Colonic mucosa (tissue), 4 donors: ENCODE measurements around the gene PLEKHG7. TPM values are rescaled to one million over a fixed set of nuclear protein-coding genes. Genes with fewer than 3 reads are reported as not detected.

ENCODE experiments used
- DNase-seq: peaks from one replicate; pipeline ENCODE4 v3.0.0-alpha.2; 2020
- H3K27ac ChIP-seq: fragments of 200-600 bp; one replicate; pipeline ENCODE4 v1.8.0; 2021
- H3K27me3 ChIP-seq: fragments of 200-600 bp; one replicate; pipeline ENCODE4 v1.8.0; 2021
- H3K36me3 ChIP-seq: fragments of 200-600 bp; one replicate; pipeline ENCODE4 v1.8.0; 2021
- H3K4me1 ChIP-seq: fragments of 200-600 bp; one replicate; pipeline ENCODE4 v1.8.0; 2021; ENCODE audit warnings: mild to moderate bottlenecking
- H3K4me3 ChIP-seq: fragments of 200-600 bp; one replicate; pipeline ENCODE4 v1.8.0; 2021
- H3K9ac ChIP-seq, 2 donors: one replicate each; pipeline ENCODE4 v1.7.0; 2013; ENCODE audit warnings: control low read depth in 2 of 2, low read depth in 2 of 2, low read length in 2 of 2
- H3K9me3 ChIP-seq: fragments of 200-600 bp; one replicate; pipeline ENCODE4 v1.8.0; 2021
- intact Hi-C: fragments of 100-400 bp; cut with DNase I; formaldehyde crosslinking; loops from one replicate; pipeline ENCODE4 v1.14.1; 2022
- total RNA-seq, 2 donors: library from RNA; stranded (reverse); fragmentation: NEBNext Ultra II Directional in 1 of 2; extraction: Animal tissue kit (Norgen Biotek cat#: 25700) in 1 of 2; gene quantifications; one replicate each; pipeline ENCODE4 v1.2.1, GENCODE V29; 2021
- TF ChIP-seq, protein P1 (sequence below): fragments of 200-600 bp; IDR thresholded peaks from one replicate; pipeline ENCODE4 v1.8.0; 2022; ENCODE audit warnings: antibody characterized with exemption, mild to moderate bottlenecking
- donor health status: healthy.
- donor health status: DM: no; HTN: no; CAD: no.
- donor health status: DM: no; HTN: no; CAD: no.

PLEKHG7 gene
- total RNA-seq, 2 donors from 2014 or later: 0.32 to 0.59 TPM

DNA sequence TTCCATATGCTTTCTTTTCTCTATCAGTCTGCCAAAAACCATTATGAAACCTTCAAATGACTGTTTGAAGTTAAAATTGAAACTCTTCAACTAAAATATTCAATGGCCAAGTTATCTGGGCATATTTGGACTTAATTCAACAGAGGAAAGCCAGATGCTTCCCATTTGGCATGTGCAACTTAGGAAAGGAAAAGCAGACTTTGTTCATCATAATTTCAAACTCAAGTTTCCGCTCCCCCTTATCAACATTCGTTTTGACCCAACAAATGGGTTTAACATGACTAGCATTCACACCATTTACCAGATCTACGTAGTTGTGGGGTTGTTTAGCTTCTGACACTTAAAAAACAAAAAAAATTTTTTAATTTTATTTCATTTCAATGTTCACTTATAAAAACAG is 75.7 kb downstream of the PLEKHG7 start:
- Histone ChIP-seq H3K27ac (no peak overlapping the region), H3K36me3 (peaks cover 5% of the 10 kb centered on the region)
- DNase-seq: no peak

DNA sequence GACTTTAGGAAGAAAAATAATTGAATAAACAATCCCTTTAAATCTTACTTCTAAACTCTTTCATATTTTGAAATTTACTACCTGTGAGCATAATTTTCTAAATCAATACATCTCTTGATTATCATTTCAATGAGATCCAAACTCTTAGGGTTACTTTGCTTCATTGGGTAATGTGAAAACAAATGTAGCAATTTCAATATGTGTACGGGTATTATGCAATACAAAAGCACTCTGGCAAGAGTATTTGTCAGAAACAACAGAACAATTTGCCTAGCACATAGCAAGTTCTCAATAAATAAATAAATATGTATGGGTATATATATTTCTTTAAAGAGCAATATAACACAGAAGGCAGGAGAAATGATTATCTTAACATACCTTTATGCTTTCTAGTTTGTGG is 77.1 kb downstream of the PLEKHG7 start:
- DNase-seq: no peak
- no peak overlapping the region for H3K9ac ChIP-seq
- peaks cover 5% of the 10 kb centered on the region for H3K36me3 ChIP-seq
- no peaks in the 10 kb centered on the region for H3K27me3 ChIP-seq
- H3K27ac ChIP-seq: no peak overlapping the region
- H3K4me1 ChIP-seq: no peaks in the 10 kb centered on the region
- intact Hi-C loops: loop anchor here (10.0 kb wide), 1 partner anchor 645 kb away; no protein-coding TSS in a partner anchor
- H3K9me3 ChIP-seq: no peaks in the 10 kb centered on the region
- TF ChIP-seq, protein P1, sequence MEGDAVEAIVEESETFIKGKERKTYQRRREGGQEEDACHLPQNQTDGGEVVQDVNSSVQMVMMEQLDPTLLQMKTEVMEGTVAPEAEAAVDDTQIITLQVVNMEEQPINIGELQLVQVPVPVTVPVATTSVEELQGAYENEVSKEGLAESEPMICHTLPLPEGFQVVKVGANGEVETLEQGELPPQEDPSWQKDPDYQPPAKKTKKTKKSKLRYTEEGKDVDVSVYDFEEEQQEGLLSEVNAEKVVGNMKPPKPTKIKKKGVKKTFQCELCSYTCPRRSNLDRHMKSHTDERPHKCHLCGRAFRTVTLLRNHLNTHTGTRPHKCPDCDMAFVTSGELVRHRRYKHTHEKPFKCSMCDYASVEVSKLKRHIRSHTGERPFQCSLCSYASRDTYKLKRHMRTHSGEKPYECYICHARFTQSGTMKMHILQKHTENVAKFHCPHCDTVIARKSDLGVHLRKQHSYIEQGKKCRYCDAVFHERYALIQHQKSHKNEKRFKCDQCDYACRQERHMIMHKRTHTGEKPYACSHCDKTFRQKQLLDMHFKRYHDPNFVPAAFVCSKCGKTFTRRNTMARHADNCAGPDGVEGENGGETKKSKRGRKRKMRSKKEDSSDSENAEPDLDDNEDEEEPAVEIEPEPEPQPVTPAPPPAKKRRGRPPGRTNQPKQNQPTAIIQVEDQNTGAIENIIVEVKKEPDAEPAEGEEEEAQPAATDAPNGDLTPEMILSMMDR: no peak
- no peak overlapping the region for H3K4me3 ChIP-seq

More for the DNA sequence above, 75.7 kb downstream of the PLEKHG7 start:
- Histone ChIP-seq H3K27me3 (no peaks in the 10 kb centered on the region), H3K9me3 (no peaks in the 10 kb centered on the region), H3K9ac (no peak overlapping the region), H3K4me1 (no peaks in the 10 kb centered on the region), H3K4me3 (no peak overlapping the region)
- intact Hi-C loops: no loop called here
- TF ChIP-seq, protein P1: no peak

DNA sequence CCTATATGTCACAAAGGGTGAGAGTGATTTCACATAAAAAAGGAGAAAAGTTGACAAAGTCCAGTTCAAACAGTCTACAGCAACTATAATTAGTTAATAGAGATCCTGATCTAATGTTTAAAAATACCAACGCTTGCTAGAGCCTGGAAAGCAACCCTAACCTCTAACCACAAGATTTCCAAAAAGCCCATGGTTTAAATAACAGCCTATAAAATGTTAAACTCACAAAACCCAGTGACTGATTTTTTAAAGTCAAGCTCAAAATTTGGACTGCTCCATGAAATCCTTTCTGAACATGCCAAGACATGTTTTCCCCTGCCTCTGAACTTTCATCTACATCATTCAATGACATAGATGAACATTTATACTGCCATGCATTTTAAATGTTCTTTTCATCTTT is 81.6 kb downstream of the PLEKHG7 start:
- Histone ChIP-seq H3K9ac (no peak overlapping the region), H3K4me3 (no peak overlapping the region), H3K9me3 (no peaks in the 10 kb centered on the region), H3K27ac (peak overlapping the region; percentile 12), H3K27me3 (no peaks in the 10 kb centered on the region), H3K4me1 (no peaks in the 10 kb centered on the region), H3K36me3 (no peaks in the 10 kb centered on the region)
- no peak for DNase-seq
- TF ChIP-seq, protein P1: no peak
- intact Hi-C loops: loop anchor here (10.0 kb wide), 1 partner anchor 640 kb away; no protein-coding TSS in a partner anchor

DNA sequence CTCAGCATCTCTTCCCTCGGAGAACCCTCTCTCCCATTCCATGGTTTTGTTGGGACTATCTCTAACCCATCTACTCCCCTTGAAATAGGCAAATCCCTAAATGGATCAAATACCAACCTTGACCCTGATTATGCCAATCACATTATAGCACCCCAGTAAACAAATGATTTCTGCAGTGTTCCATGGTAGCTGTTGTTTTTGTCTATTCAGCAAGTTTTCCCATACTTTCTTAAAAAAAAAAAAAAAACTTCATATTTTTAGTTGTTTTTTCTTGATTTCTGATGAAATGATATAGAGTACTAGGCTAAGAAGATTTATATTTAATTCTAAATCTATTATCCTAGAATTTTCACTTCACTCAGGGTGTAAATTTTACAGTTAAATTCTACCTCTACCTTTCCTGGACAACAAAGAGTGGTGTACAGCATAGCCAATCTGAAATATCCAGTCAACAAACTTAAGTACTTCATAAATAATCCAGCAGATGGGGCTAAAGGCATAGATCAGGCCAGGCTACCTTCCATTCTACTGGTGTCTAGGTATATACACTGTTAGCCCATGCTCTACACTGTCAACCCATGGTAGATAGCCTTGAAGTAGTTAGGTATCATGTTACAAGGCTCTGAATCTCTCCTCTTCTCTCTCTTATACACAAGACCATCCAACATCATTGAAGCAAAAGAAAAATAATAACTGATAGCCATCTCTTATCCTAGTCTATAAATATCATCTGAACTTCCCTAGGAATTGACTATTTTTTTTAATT is 82.2 kb downstream of the PLEKHG7 start:
- intact Hi-C loops: loop anchor here (10.0 kb wide), 1 partner anchor 640 kb away; no protein-coding TSS in a partner anchor
- H3K36me3 ChIP-seq: no peaks in the 10 kb centered on the region

DNA sequence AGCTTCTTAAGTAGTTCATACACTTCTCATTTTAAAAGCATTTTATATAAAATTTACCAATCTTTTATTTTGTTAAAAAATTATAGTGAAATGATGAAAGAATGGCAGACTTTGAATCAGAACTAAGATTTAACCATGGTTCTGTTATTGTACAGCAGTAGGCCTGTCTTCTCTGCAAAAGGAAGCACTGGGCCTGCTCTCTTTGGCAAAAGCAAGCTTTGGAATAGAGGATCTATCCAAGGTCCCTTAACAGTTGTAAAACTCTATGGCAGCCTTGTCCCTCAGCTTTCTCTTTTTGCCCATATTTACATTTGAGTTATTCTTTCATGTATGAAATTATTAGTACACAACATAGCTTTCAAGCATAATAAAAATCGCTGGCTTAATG is 82.8 kb downstream of the PLEKHG7 start:
- Histone ChIP-seq H3K27ac (no peak overlapping the region), H3K4me1 (no peaks in the 10 kb centered on the region), H3K4me3 (no peak overlapping the region), H3K9me3 (no peaks in the 10 kb centered on the region), H3K27me3 (no peaks in the 10 kb centered on the region), H3K36me3 (no peaks in the 10 kb centered on the region), H3K9ac (no peak overlapping the region)
- intact Hi-C loops: loop anchor here (10.0 kb wide), 1 partner anchor 639 kb away; no protein-coding TSS in a partner anchor
- DNase-seq: no peak
- TF ChIP-seq, protein P1: no peak

More for the DNA sequence above, 82.2 kb downstream of the PLEKHG7 start:
- Histone ChIP-seq H3K9ac (no peak overlapping the region), H3K9me3 (no peaks in the 10 kb centered on the region), H3K27ac (no peak overlapping the region), H3K27me3 (no peaks in the 10 kb centered on the region), H3K4me1 (no peaks in the 10 kb centered on the region), H3K4me3 (no peak overlapping the region)
- TF ChIP-seq, protein P1: peak; percentile 48
- peak; percentile 25 for DNase-seq
